NCI-H1105 (cell line): Measurements from ENCODE around the gene SMG6.
"Not testable (repeated sequence)": the region's sequence is repeated elsewhere in the genome, so short reads cannot be mapped to it uniquely, and the experiment has no call there.

Experiments
- DNase-seq: peaks from one replicate; lab custom pipeline; 2025; lab: John Stamatoyannopoulos, UW

SMG6 gene

DNA sequence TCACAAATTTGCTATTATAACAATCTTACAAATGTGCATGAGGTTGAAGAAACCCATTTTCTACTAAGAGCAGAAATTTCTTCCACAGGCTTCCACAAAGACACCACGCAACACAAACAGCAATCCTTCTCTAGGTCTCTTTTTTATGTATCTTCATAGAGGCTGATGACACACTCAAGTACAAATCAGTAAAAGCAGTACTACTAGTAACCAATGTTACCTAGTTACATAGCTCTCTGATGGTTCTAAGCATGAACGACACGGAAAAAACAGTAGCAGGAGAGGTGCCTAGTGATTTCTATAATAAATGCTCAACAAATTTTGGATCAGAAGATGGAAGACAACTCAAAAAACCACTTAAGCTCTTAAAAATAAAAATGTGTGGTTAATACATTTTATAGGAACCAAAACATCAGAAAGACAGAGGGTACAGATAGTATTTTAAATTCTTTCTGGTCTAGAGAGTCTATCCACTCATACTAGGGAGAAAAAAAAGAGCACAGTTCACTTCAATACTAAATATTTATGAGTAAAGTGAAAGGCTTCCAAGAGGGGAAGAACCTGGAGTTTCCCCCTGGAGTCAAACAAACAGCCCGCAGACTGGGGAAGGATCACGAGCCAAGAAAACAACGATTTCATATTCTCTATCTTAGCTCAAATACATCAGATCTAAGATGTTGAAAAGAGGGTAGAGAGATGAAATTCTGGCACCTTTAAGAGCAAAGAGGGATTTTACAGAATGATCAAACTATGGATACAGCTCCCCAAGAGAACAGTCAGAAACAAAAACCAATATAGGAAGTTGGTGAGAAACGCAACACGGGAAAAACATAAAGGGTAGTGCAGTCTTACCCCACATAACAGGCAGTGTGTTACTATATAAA is 40.2 kb downstream of the SMG6 start:
- DNase-seq = no peak

DNA sequence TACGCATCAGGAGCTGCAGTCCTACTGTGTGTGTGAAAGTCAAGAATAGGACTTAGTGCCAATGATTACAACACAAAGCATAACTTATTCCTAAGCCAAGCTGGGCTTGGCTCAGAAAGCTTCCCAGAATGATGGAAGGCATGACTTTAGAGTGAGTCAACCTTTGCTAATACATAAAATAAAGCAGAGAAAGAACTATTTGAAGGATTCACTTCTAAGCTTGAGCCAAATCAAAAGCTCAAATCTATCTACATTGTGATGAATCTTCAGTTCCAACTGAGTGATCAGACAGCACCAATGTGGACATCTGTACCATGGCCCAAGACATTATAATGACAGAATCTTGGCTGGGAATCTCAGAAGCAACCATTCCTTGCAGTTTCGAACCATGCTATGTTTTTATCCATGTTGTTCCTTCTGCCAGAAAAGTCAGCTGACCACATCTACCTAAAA is 41.4 kb downstream of the SMG6 start:
- DNase-seq = no peak

DNA sequence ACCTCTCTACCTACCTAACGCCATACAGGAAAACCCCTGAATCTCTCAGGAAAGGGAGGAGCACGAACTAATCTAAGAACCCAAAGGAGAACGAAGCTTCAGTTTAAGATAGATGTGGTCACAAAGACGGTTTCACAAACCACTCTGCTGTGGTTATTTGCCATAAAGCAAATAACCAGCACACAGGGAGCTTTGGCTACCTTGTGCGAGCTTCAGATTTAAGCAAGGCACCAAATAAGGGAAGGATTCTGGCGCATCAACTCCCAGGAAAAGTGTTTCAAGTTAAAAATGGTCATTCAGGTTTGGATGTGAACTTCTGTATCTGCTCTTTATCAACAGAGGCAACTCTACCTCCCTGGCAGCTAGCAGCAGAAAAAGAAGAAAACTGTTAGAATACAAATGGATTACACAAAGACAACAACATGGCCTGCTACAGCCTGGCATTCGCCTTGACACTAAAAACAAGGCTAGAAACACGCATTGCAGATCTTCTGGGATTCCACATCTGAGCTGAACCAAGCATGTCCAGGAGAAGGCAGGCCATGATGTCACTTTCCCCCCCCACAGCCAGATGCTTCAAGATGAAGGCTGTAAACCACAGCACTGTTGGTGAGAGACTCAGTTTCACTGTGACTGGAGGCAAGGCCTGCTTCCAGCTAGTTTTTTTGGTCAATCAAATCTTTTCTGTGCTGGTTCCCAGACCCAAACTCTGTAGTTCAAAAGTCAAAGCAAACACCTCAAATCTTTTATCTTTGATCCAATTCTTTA is 43.6 kb downstream of the SMG6 start:
- no peak for DNase-seq

DNA sequence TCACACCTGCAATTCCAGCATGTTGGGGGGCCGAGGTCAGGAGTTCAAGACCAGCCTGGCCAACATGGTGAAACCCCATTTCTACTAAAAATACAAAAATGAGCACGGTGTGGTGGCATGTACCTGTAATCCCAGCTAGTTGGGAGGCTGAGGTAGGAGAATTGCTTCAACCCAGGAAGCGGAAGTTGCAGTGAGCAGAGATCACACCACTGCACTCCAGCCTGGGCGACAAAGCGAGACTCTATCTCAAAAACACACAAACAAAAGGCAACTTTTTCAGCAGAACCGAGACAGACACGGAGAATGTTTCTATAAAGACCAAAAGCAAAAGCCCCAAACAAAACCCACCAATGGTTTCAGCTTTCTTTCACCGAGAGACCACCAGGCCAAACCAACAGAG is 44.8 kb downstream of the SMG6 start:
- DNase-seq = not testable (repeated sequence)

DNA sequence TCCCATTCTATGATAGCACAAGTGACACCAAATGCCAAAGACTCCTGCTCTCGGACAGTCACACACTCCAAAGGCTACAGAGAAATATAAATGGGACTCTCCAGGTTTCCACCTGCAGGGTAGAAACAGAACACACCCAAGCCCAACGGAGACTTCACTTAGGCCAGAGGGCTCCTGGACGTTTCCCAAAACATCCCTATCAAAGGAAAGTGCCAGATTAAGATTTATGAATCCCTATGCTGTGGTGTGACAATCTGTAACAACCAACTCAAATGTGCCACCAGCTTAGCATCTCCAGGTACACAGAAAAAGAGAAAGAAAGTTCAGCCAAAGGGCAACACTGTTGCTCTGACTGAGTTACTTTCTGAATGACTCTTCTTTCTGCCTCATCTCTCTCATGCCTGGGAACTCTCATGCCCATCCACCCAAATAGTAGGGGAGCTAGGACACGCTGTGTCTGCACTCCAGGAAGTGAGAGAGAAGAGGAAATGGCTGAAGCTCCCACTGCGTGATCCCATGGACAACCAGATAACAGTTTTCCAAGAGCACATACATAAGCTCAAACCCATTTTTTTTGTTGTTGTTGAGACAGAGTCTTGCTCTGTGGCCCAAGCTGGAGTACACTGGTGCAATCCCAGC is 49.7 kb downstream of the SMG6 start:
- no peak for DNase-seq

DNA sequence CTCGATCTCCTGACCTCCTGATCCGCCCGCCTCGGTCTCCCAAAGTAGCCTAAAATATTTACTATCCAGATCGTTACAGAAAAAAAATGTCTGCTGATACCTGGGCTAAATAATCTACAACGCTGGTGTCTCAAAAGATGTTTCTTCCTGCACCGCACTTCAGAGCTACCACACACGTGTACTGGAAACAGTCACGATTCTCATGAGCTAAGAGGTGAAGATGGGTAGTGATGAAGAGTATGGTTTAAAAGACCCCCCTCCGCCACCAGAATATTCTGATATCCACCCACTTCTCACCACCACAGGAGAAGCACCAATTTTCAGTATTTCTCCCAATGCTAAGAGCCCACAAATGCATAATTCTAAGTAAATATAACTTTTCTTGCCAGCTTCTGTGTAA is 50.2 kb downstream of the SMG6 start:
- no peak for DNase-seq

DNA sequence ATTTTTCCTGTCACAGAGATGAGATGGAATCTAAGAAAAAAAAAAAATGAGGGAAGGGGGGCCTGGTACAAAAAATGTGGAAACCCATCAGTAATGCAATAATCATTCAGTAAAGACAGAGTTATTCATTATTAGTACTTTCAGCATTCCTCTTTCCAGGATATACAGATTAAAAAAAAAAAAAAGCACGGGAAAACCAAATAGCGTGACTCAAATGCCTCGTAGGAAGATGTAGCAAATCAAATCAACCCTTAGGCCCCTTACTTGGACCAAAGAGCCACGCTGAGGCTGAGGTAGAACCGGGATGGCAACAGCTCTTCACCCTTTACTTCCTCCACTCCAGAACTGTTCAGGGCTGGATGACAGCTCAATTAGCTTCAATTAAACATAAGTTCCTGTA is 52.5 kb downstream of the SMG6 start:
- no peak for DNase-seq

DNA sequence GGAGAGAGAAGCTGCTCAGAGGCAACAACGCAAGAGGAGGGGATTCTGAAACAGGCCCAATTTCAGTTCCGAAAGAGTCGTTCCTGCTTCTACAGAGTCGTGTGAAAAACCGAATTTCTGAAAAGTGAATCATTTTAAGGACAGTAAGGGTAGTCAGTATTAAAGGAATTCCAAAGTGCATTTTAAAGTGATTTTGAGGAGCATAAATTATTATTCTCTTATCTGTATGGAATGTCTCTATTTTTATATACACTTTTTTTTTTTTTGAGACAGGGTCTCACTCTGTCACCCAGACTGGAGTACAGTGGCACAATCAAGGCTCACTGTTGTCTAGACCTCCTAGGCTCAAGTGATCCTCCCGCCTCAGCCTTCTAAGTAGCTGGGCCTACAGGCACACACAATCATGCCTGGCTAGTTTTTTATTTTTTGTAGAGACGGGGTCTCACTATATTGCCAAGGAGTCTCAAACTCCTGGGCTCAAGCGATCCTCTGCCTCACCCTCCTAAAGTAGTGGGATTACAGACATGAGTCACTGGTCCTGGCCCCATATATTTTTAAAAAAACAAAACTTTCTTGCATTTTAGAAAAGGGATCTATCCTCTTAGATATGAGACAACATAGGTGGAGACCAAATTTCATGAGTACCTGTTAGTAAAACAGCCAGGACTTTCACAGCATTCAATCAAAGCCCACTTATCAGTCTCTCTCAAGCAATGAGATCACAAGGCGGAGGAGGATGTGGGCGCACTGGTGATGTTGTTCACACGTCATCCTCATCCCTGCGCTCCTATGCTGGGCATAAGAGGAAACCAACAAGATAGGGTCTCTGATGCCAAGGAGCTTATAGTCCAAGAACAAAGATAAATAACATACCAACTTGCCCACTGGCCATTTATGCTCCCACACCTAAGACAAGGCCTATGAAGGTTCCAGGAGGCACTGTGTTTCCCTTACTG is 53.2 kb downstream of the SMG6 start:
- DNase-seq = no peak

DNA sequence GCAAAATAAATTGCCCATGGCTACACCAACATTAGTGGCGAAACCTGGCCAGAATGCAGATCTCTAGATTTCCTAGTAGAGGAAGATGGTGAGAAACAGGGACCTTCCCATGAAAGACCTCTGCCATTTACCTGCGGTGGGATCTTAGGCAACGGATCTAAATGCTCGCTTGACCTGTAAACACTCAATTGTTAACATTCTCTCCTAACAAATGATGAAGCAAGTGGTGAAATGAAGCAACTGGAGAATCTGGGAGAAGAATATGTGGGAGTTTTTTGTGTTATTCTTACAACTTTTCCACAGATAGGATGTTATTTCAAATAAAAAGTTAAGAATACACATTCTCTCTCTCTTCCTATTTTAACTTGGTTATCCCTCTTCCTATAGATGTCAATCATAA is 56.6 kb downstream of the SMG6 start:
- no peak for DNase-seq

DNA sequence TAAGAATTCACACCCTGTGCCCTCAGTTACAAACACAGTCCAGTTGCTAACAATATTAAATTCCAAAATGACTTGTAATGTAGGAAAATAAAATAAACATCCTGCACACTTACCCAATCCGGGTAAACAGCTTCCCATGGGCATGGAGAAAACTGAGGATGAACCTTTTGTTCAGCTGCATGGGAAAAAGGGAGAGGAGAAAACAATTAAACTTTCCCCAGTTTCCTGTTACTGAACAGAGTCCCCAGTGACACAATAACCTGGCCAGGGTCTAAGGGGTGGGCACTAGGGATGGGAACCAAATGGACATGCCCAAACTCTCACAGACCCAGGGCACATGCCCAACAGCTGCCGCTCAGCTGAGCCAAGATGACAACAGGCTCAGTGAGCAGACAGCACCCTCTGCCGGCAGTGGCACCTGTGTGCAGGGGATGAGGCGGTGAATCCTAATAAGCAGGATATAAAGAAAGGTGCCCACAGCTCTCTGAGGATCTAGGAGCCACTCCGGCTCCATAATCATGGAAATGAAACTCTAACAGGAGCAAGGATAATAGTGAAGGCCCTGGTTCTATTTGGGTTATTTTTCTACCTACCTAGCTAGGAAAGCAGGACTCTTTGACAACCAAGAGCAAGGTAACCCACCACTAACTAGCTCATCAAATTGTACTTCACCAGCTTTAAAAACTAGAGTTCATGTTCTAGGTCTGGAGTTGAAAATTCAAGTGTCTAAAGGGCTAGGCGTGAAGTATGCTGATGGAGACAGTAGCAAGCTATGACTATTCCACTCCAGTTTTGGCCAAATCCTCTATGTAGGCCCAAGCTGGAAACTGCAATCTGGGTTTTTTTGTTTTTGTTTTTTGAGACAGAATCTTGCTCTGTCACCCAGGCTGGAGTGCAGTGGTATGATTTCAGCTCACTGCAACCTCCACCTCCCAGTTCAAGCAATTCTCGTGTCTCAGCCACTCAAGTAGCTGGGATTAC is 58.8 kb downstream of the SMG6 start:
- DNase-seq = peak; percentile 45

DNA sequence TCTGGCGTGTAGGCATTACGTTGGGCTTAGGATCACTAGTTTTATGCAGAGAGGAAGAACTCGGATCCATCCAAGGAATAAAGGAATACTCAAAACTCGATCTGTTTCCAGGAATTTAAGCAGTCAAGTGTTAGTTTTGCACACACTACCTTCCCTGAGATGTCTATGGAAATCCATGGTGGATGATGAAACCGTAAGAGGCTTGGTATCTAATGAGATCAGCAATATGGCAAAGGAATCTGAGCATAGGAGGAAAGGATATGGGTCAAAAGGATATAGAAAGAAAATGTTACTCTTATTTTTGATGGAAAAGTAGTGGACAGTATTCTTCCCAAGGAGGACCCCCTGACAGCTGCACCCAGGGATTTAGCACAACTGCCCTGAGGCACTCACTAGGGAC is 59.6 kb downstream of the SMG6 start:
- DNase-seq = no peak

DNA sequence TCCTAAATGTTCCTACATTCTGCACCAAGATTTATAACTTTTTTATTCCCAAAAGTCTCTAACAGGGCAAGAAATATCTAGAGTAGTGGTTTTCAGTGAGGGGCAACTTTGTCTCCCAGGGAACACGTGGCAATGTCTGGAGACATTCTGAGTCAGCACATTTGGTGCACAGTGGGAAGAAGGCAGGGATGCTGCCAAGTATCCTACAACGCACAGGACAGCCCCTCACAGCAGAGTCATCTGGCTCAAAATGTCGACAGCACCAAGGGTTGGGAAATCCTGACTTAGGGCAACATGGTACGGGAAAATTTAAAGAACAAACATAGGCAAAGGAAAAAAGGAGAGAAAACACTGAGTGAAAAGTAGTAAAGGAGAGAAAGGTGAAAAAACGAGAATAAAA is 61.8 kb downstream of the SMG6 start:
- DNase-seq = no peak

DNA sequence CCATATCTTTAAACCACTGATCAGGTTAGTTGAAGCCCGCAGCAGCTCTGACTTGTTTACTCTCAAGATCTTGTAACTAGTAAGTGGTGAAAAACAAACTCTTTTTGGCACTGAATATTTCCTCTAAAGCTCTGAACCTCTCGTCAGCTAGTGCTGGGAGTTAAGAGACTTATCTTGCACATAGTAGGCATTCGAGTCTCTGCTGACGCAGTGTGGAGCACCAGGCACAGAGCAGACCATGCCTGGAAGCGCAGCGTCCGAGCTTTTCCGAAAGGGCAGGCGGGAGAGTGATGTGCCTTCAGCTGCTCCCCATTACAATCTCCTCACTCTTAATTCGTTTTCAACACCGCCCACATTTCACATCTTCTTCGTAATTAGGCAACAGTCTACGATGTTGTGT is 63.0 kb downstream of the SMG6 start:
- no peak for DNase-seq

DNA sequence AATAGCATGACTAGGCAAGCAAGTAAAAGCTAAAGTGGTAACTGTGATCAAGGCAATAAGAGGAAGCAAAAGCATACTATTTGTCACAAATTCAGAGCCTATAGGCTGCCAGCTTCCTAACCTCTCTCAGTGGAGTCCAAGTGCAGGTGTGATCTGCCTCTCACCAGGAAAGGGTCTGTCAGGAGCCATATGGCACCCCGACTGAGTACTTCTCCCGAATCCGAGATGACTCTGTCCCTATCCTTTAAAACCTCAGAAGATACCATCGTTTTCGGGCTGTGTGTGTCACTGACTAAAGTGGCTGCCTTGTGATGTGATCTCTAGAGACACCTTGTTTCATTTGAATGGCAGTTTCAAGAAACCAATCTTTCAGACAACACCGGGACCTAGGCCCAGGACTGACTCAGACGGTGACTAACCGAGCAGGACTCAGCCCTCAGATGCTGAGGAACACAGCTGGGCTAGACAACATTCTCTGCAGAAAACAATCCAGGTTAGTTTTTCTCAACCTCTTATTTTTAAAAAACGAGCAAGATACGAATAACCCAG is 63.6 kb downstream of the SMG6 start:
- no peak for DNase-seq

DNA sequence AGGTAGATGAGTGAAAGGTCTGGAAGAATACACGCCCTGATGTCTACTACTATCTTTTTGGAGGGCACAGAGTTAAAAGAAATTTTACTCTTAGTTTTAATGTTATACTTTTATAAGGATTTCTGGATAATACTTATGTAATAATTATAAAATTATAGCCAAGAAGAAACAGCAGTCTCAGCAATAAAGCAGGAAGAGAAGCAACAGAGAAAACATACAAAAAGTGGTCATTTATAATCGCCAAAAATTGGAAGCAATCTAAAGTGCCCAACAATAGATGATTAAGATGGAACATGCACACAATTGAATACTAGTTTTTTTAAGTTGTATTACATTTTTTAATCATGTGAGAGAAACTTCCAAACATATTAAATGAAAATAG is 64.4 kb downstream of the SMG6 start:
- no peak for DNase-seq

DNA sequence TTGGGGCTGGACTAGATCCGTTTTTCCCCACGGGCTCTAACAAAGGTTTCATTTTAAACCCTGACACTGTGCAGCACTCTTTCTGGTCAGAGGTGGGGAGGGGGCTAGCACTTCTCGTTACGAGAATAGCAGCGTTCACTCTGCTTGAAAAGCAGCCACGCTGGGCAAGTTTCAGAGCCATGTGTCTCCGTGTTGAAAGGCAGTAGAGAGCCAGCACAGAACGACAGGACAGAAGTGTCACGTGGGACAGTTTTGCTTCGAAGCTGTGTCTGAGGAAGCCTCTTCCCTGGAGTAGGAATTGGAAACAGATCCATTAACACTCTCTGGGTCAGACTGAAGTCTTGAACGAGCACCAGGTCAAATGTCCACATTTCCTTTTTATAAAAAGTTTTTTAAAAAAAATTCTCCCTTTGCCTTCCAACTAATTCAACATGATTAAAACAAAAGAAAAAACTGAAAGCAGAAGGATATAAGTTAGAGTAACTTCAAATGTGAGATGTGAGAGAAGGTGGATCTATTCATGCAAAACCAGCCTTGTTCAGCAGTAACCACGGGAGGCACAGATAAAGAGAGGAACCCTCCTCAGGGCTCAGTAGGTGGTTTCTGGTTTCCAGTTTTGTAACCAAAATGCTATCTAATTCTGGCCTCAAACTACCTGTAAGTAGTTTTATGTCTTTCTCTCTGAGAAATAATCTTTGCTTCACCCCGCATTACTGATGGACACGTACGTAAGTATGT is 65.0 kb downstream of the SMG6 start:
- no peak for DNase-seq

DNA sequence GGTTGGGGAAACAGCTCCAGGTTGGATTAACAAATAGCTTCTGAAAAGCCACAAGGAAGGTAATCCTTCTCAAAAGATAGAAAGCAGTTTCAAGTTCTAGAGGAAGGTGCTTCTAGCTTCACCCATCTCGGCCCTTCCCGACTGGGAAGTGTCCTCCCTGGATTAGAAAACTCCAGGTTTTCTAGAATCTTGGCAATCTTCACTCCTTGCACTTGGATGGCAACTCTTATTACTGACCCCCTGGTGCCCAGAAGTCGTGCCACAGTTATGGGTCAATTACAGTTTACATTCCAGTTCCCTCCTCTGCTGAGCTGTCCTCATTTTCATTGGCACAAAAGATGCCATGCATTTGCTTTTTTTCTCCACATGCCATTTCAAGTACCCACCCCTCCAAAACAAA is 65.6 kb downstream of the SMG6 start:
- DNase-seq = no peak

DNA sequence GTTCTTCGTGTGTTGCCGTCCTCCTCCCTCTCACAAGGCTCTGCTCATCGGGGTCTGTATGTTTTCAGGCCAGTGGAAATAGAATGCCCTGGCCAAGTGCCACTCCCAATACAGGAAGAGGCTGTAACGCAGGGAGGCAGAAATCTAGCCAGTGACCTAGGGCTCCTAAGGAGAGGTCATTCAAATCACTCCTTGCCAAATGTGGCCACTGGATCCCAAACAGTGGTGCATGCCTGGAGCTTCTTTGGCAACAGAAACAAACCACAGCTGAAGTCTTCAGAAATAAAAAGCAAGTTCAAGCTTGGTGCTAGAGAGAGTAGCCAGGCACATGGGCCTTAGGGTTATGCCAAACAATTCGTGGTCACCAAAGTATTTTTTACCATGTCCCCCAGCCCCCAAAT is 66.1 kb downstream of the SMG6 start:
- DNase-seq = no peak

DNA sequence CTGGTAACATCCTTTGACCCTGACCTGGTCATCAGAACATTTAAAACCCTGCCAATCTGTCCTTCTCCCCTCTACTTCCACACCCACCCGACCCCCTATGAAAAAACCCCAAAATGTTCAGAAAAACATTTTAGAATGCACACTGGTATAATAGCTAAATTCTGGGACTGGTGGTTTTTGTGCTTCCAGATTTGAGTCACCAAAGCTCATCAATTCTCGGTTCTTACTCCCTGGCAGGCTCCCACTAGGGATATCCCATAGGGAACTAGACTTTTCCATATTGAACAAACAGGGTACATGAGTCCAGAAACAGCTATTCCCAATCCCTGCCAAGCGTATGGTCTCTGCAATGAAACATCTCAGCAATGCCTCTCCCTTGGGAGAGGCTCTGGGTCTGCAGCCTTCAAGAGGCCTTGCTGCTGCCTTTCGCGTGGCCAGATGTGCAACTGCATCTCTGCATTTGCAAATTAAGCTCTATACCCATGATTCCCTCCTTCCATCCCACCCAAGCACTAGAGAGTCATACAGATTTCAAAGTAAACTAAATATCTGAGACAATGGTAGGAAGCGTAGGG is 67.7 kb downstream of the SMG6 start:
- DNase-seq = no peak
